GM12875 (cell line): ENCODE measurements around the gene SNED1.

ENCODE experiments used
- H3K4me3 ChIP-seq: one replicate; pipeline ENCODE4 v1.5.1; 2011; ENCODE audit warnings: low read depth, low read length, control low read depth
- CTCF ChIP-seq: IDR thresholded peaks from 2 replicates; pipeline ENCODE4 v1.5.1; 2011; ENCODE audit warnings: low read depth, mild to moderate bottlenecking, control low read depth, inconsistent platforms, low read length, moderate library complexity, borderline replicate concordance; ENCODE audit not compliant: insufficient read depth

SNED1 gene

GRCh38 chr2:241071677-241072111 is 73.3 kb downstream of the SNED1 start:
- no peak overlapping the region for H3K4me3 ChIP-seq
- no peak for TF ChIP-seq CTCF

GRCh38 chr2:241072151-241072550 is 73.7 kb downstream of the SNED1 start:
- no peak for TF ChIP-seq CTCF
- H3K4me3 ChIP-seq: no peak overlapping the region

- no peak overlapping the region for H3K4me3 ChIP-seq
- TF ChIP-seq CTCF: no peak
Measured at GRCh38 chr2:241072553-241073165, 74.2 kb downstream of the SNED1 start.

DNA sequence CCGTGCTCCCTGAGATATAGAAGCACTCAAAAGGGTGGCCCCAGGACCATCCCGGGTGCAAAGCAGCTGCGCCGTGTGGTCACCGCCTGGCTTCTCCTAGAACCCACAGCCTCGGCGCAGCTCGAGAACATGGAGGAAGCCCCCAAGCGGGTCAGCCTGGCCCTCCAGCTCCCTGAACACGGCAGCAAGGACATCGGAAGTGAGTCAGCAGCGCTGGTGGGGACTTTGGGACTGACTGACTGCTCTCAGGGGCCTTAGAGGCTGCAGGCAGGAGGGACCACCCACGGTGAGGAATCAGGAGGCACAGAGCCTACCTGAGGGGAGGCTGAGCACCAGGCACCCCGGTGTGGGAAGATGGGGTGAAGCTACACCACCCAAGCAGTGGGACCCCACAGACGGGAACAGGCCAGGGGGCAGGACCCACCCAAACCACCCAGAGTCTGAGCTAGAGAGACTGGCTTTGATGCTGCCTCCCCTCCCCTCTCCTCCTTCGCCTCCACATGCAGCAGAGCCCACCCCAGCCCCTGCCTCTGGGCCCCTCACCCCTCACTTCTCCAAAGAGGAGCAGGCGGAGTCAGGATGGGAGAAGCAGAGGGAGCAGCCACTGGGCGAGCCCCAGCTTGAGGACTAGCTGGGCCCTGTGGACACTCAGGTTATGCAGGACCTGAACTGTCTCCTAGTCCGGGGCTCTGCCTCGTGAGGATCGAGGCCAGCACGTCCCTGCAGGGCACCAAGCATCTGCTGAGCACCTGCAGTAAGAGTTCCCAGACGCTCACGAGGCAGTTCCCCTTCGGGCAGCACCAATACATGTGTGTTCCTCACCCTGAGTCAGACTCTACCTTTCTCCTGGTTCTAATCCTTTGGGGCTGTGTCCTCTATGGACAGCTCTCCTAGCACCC is 75.0 kb downstream of the SNED1 start:
- TF ChIP-seq CTCF: no peak
- H3K4me3 ChIP-seq: no peak overlapping the region

GRCh38 chr2:241074065-241074818 is 75.8 kb downstream of the SNED1 start:
- no peak overlapping the region for H3K4me3 ChIP-seq
- no peak for TF ChIP-seq CTCF

GRCh38 chr2:241074901-241075540 is 76.6 kb downstream of the SNED1 start:
- H3K4me3 ChIP-seq: no peak overlapping the region
- no peak for TF ChIP-seq CTCF
